GM18498 (cell line): ENCODE data around the gene TGFB3.
"Not testable (repeated sequence)": the region's sequence is repeated elsewhere in the genome, so short reads cannot be mapped to it uniquely, and the experiment has no call there.

ENCODE experiments used
- ATAC-seq: cut with Tn5 transposase; IDR thresholded peaks from one replicate; pipeline ENCODE4 v1.9.1; 2021; ENCODE audit warnings: mild to moderate bottlenecking, moderate library complexity; ENCODE audit not compliant: unreplicated experiment

Gene TGFB3

GRCh38 chr14:75981426-75982265, at the start of gene TGFB3:
Gene TGFB3 (minus strand): TSS chr14:75981995. CDS start chr14:75980893, 1,102 bp downstream.
- peak; percentile 34 for ATAC-seq

- no peak for ATAC-seq
Measured at GRCh38 chr14:76024211-76024907, 42.6 kb upstream of the TGFB3 start.

- ATAC-seq = no peak
Measured at GRCh38 chr14:76023757-76024156, 42.0 kb upstream of the TGFB3 start.

GRCh38 chr14:76022991-76023390, 41.2 kb upstream of the TGFB3 start:
- no peak for ATAC-seq

GRCh38 chr14:76019676-76020075, 37.9 kb upstream of the TGFB3 start:
- ATAC-seq = no peak

- no peak for ATAC-seq
Measured at GRCh38 chr14:76015668-76016067, 33.9 kb upstream of the TGFB3 start.

- no peak for ATAC-seq
Measured at GRCh38 chr14:76015191-76015590, 33.4 kb upstream of the TGFB3 start.

GRCh38 chr14:76012354-76012753, 30.6 kb upstream of the TGFB3 start:
- ATAC-seq = no peak

- ATAC-seq = no peak
Measured at GRCh38 chr14:76011930-76012329, 30.1 kb upstream of the TGFB3 start.

GRCh38 chr14:76009627-76010026, 27.8 kb upstream of the TGFB3 start:
- ATAC-seq = not testable (repeated sequence)

- ATAC-seq = no peak
Measured at GRCh38 chr14:76007852-76008251, 26.1 kb upstream of the TGFB3 start.

GRCh38 chr14:76007379-76007778, 25.6 kb upstream of the TGFB3 start:
- no peak for ATAC-seq

- no peak for ATAC-seq
Measured at GRCh38 chr14:76006253-76006652, 24.5 kb upstream of the TGFB3 start.

GRCh38 chr14:76002383-76002782, 20.6 kb upstream of the TGFB3 start:
- no peak for ATAC-seq

- no peak for ATAC-seq
Measured at GRCh38 chr14:75999511-76000190, 17.9 kb upstream of the TGFB3 start.

- no peak for ATAC-seq
Measured at GRCh38 chr14:75996488-75996887, 14.7 kb upstream of the TGFB3 start.

GRCh38 chr14:75995372-75996041, 13.7 kb upstream of the TGFB3 start:
- ATAC-seq = no peak

GRCh38 chr14:75993567-75994041, 11.8 kb upstream of the TGFB3 start:
- ATAC-seq = peak; percentile 74

GRCh38 chr14:75991753-75992152, 10.0 kb upstream of the TGFB3 start:
- no peak for ATAC-seq

GRCh38 chr14:75990297-75990696, 8.5 kb upstream of the TGFB3 start:
- no peak for ATAC-seq

- no peak for ATAC-seq
Measured at GRCh38 chr14:75989134-75989533, 7.3 kb upstream of the TGFB3 start.
